Astrocyte of the cerebellum (primary cell): ENCODE results near the gene KCNK5.

Source experiments
- DNase-seq: peaks from one replicate; pipeline ENCODE4 v3.0.0-alpha.2; 2011; ENCODE audit warnings: low read depth
- H3K4me3 ChIP-seq: 2 replicates; pipeline ENCODE4 v1.5.1; 2011; ENCODE audit warnings: mild to moderate bottlenecking, low read depth, low read length, moderate library complexity
- CTCF ChIP-seq: IDR thresholded peaks from 2 replicates; pipeline ENCODE4 v1.5.1; 2012; ENCODE audit warnings: low read length, low read depth, moderate library complexity, mild to moderate bottlenecking; ENCODE audit errors: missing control alignments
- in situ Hi-C: cut with HindIII; loops from 2 replicates; pipeline ENCODE4 v1.10.0; 2017; ENCODE audit warnings: low sequenced_read_pairs

The KCNK5 gene

GRCh38 chr6:39157511-39157910 lies 71.8 kb downstream of the KCNK5 start:
- no peak for TF ChIP-seq CTCF
- in situ Hi-C loops, result no loop called here
- no peak overlapping the region for H3K4me3 ChIP-seq
- DNase-seq, result no peak

- no peak for DNase-seq
- no peak overlapping the region for H3K4me3 ChIP-seq
- no peak for TF ChIP-seq CTCF
- in situ Hi-C loops, result no loop called here
Measured at GRCh38 chr6:39156801-39157200, 72.5 kb downstream of the KCNK5 start.

GRCh38 chr6:39154705-39155104 lies 74.6 kb downstream of the KCNK5 start:
- no peak overlapping the region for H3K4me3 ChIP-seq
- TF ChIP-seq CTCF, result no peak
- DNase-seq, result no peak
- in situ Hi-C loops, result no loop called here

- no peak overlapping the region for H3K4me3 ChIP-seq
- no peak for DNase-seq
- no peak for TF ChIP-seq CTCF
- in situ Hi-C loops, result no loop called here
Measured at GRCh38 chr6:39153766-39154397, 75.4 kb downstream of the KCNK5 start.

- no peak for DNase-seq
- no peak for TF ChIP-seq CTCF
- no peak overlapping the region for H3K4me3 ChIP-seq
- in situ Hi-C loops, result no loop called here
Measured at GRCh38 chr6:39152262-39152661, 77.0 kb downstream of the KCNK5 start.

GRCh38 chr6:39151211-39151610 lies 78.1 kb downstream of the KCNK5 start:
- DNase-seq, result no peak
- TF ChIP-seq CTCF, result no peak
- H3K4me3 ChIP-seq, result no peak overlapping the region
- in situ Hi-C loops, result no loop called here
